ENCODE measurements around the gene DIP2A.

DNA sequence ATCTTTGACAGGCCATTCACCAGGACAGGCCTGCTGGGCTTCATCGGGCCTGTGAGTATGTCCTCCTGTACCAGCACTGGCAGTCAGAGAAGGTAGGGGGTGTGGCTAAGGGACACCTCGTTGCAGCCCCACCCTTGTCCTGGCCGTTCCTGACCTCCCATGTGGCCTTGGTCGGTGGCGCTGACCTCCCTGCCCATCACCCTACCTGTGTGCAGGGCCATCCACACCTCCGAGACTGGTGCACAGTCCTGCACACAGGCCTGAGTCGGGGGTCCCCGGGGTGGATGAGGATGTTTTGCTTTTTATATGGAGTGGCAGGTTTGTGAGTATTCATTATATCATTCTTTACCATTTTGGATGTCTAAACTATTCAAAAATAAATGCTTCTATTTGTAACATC, 87.2 kb downstream of the DIP2A start:
- TF ChIP-seq, protein P1, sequence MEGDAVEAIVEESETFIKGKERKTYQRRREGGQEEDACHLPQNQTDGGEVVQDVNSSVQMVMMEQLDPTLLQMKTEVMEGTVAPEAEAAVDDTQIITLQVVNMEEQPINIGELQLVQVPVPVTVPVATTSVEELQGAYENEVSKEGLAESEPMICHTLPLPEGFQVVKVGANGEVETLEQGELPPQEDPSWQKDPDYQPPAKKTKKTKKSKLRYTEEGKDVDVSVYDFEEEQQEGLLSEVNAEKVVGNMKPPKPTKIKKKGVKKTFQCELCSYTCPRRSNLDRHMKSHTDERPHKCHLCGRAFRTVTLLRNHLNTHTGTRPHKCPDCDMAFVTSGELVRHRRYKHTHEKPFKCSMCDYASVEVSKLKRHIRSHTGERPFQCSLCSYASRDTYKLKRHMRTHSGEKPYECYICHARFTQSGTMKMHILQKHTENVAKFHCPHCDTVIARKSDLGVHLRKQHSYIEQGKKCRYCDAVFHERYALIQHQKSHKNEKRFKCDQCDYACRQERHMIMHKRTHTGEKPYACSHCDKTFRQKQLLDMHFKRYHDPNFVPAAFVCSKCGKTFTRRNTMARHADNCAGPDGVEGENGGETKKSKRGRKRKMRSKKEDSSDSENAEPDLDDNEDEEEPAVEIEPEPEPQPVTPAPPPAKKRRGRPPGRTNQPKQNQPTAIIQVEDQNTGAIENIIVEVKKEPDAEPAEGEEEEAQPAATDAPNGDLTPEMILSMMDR (IDR thresholded peaks at IDR 0.05): no peak
- no peak for TF ChIP-seq POLR2A (IDR thresholded peaks at IDR 0.05)
